Transverse colon (tissue), 4 donors: ENCODE data around the gene RCAN2.

ENCODE experiments used
- CTCF ChIP-seq, 5 experiments: fragments of 200-600 bp in 3 of 5; fragments of 450-650 bp in 2 of 5; sonication (generic) in 3 of 5; IDR thresholded peaks; 1 replicate in 2 of 5; 2 replicates in 3 of 5; pipeline ENCODE4 v1.5.1; 2016 to 2017; ENCODE audit warnings: antibody characterized with exemption in 5 of 5, inconsistent platforms in 3 of 5, mild to moderate bottlenecking in 2 of 5, moderate library complexity in 1 of 5
- POLR2AphosphoS5 ChIP-seq, 3 donors: sonication (generic); formaldehyde crosslinking; IDR thresholded peaks; one replicate each; pipeline ENCODE4 v1.6.1; 2016; ENCODE audit warnings: antibody characterized with exemption in 3 of 3

- TF ChIP-seq POLR2AphosphoS5 (IDR thresholded peaks at IDR 0.05) (no peak), CTCF (IDR thresholded peaks at IDR 0.05) (no peak)
Measured at GRCh38 chr6:46380152-46380807, 111.0 kb downstream of the RCAN2 start.
